ENCODE measurements around the gene LSG1. TPM values are rescaled to one million over a fixed set of nuclear protein-coding genes. Genes with fewer than 3 reads are reported as not detected.

LSG1 gene
- total and polyA plus RNA-seq, 2 of the 13 experiments (the other 11 are each of a cell fraction or from before 2014, with no cell fraction given) = 21.4 to 32.1 TPM

DNA sequence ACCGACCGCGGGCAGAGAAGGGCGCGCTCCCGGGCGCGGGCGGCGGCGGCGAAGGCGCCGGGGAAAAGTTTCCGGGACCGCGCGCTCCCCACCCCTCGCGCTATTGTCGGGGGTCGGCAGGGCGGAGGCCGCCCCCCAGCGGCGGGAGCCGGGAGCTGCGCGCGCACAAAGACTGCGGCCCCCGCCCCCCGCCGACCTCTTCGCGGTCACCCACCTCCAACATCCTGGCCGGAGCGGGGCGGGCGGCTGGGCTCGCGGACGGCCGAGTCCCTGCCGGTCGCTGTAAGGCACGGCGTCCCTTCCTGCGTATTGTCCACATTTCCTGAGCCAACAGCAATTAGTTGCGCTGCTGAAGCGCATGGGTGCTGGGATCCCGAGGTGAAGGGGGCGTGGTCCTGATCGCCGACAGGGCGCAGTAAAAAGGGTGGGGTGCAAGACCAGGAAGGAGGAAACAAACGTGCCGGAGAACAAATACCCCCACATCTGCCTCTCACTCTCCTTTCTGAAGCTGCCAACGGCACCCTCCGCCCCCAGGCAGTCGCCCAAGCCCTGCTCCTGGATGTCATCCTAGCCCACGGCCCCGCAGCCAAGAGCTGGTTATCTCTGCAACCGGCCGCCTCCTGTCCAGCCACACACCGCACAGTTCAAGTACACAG lies 38.5 kb downstream of the LSG1 start, which contains the start of gene TMEM44 (continued):
- TF ChIP-seq BRF2 (CRISPR knock-in tag; IDR thresholded peaks at IDR 0.05) = peak; percentile 59; the same call in 1 of the 2 replicates
- TF ChIP-seq, protein P1, sequence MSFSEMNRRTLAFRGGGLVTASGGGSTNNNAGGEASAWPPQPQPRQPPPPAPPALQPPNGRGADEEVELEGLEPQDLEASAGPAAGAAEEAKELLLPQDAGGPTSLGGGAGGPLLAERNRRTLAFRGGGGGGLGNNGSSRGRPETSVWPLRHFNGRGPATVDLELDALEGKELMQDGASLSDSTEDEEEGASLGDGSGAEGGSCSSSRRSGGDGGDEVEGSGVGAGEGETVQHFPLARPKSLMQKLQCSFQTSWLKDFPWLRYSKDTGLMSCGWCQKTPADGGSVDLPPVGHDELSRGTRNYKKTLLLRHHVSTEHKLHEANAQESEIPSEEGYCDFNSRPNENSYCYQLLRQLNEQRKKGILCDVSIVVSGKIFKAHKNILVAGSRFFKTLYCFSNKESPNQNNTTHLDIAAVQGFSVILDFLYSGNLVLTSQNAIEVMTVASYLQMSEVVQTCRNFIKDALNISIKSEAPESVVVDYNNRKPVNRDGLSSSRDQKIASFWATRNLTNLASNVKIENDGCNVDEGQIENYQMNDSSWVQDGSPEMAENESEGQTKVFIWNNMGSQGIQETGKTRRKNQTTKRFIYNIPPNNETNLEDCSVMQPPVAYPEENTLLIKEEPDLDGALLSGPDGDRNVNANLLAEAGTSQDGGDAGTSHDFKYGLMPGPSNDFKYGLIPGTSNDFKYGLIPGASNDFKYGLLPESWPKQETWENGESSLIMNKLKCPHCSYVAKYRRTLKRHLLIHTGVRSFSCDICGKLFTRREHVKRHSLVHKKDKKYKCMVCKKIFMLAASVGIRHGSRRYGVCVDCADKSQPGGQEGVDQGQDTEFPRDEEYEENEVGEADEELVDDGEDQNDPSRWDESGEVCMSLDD (CRISPR knock-in tag; IDR thresholded peaks at IDR 0.05; ENCODE audit: borderline replicate concordance) = no peak
- TF ChIP-seq GMEB1 (CRISPR knock-in tag; IDR thresholded peaks at IDR 0.05; ENCODE audit: borderline replicate concordance) = no peak; the same call in 1 of the 2 replicates
- TF ChIP-seq, protein P2, sequence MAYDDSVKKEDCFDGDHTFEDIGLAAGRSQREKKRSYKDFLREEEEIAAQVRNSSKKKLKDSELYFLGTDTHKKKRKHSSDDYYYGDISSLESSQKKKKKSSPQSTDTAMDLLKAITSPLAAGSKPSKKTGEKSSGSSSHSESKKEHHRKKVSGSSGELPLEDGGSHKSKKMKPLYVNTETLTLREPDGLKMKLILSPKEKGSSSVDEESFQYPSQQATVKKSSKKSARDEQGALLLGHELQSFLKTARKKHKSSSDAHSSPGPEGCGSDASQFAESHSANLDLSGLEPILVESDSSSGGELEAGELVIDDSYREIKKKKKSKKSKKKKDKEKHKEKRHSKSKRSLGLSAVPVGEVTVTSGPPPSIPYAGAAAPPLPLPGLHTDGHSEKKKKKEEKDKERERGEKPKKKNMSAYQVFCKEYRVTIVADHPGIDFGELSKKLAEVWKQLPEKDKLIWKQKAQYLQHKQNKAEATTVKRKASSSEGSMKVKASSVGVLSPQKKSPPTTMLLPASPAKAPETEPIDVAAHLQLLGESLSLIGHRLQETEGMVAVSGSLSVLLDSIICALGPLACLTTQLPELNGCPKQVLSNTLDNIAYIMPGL (CRISPR knock-in tag; IDR thresholded peaks at IDR 0.05; ENCODE audit: borderline replicate concordance in 1 of 2, low read depth in 1 of 2) = peak; percentile 75 to 82; a peak in 3 of 4 replicates
- no peak for TF ChIP-seq ZNF576 (CRISPR knock-in tag; IDR thresholded peaks at IDR 0.05)
- TF ChIP-seq SUZ12 (IDR thresholded peaks at IDR 0.05; ENCODE audit: low read depth, low read length) = no peak
- TF ChIP-seq PTBP1 (IDR thresholded peaks at IDR 0.05; ENCODE audit: low read depth, low read length, poor library complexity, severe bottlenecking) = no peak
- TF ChIP-seq ZNF724P (CRISPR knock-in tag; IDR thresholded peaks at IDR 0.05; ENCODE audit: borderline replicate concordance) = no peak
- no peak for TF ChIP-seq ZFP41 (CRISPR knock-in tag; IDR thresholded peaks at IDR 0.05; ENCODE audit: borderline replicate concordance)
- no peak for TF ChIP-seq NFIB (CRISPR knock-in tag; IDR thresholded peaks at IDR 0.05; ENCODE audit: borderline replicate concordance)
- peak; percentile 50; the same call in 1 of the 2 replicates for TF ChIP-seq ZNF772 (CRISPR knock-in tag; IDR thresholded peaks at IDR 0.05)
- 0 out of 2 replicates have a peak, but pooled peaks have one; percentile 32 for TF ChIP-seq ELF1 (CRISPR knock-in tag; IDR thresholded peaks at IDR 0.05)
- no peak for TF ChIP-seq KDM6A (CRISPR knock-in tag; IDR thresholded peaks at IDR 0.05; ENCODE audit: low read depth)
- no peak for TF ChIP-seq TRIM22 (IDR thresholded peaks at IDR 0.05)

All from HepG2 (cell line).